Peyer's patch (tissue), 4 donors: ENCODE results near the gene ALOX5AP. TPM values are rescaled to one million over a fixed set of nuclear protein-coding genes. Genes with fewer than 3 reads are reported as not detected.

ENCODE experiments used
- DNase-seq, 3 donors: peaks; one replicate each; pipeline ENCODE4 v3.0.0-alpha.2; 2017 to 2019
- H3K27ac ChIP-seq, 4 donors: fragments of 200-600 bp; sonication (generic); one replicate each; pipeline ENCODE4 v1.5.1; 2016 to 2019
- H3K27me3 ChIP-seq, 2 donors: fragments of 200-600 bp; sonication (generic); one replicate each; pipeline ENCODE4 v1.5.1; 2019
- H3K36me3 ChIP-seq, 3 donors: fragments of 200-600 bp; sonication (generic); one replicate each; pipeline ENCODE4 v1.5.1; 2016 to 2019
- H3K4me1 ChIP-seq, 4 donors: fragments of 200-600 bp; sonication (generic); one replicate each; pipeline ENCODE4 v1.5.1; 2016 to 2019
- H3K4me3 ChIP-seq, 4 donors: fragments of 200-600 bp; sonication (generic); 1 replicate in 3 of 4; 2 replicates in 1 of 4; pipeline ENCODE4 v1.5.1; 2016 to 2019; ENCODE audit warnings: mild to moderate bottlenecking in 1 of 4
- H3K9me3 ChIP-seq, 4 donors: fragments of 200-600 bp; sonication (generic); one replicate each; pipeline ENCODE4 v1.5.1; 2016 to 2019; ENCODE audit warnings: mild to moderate bottlenecking in 1 of 4
- POLR2A ChIP-seq, 2 donors: fragments of 450-650 bp; IDR thresholded peaks; one replicate each; pipeline ENCODE4 v1.5.1; 2017; ENCODE audit warnings: antibody characterized with exemption in 2 of 2, mild to moderate bottlenecking in 2 of 2, moderate library complexity in 2 of 2
- total RNA-seq, 4 donors: library from RNA; depleted of rRNA; stranded (reverse); fragments of >200 nt; gene quantifications; one replicate each; pipeline ENCODE4 v1.1.0, GENCODE V29; 2016
- TF ChIP-seq, protein P1 (sequence below), 6 experiments: fragments of 450-650 bp in 4 of 6; fragments of 200-600 bp in 2 of 6; sonication (generic) in 1 of 6; IDR thresholded peaks; one replicate each; pipeline ENCODE4 v1.5.1; 2017 to 2019; ENCODE audit warnings: antibody characterized with exemption in 6 of 6, mild to moderate bottlenecking in 3 of 6, moderate library complexity in 1 of 6

ALOX5AP gene
- total RNA-seq, 4 donors from 2014 or later = 7.6 to 19.8 (median 13.2) TPM

DNA sequence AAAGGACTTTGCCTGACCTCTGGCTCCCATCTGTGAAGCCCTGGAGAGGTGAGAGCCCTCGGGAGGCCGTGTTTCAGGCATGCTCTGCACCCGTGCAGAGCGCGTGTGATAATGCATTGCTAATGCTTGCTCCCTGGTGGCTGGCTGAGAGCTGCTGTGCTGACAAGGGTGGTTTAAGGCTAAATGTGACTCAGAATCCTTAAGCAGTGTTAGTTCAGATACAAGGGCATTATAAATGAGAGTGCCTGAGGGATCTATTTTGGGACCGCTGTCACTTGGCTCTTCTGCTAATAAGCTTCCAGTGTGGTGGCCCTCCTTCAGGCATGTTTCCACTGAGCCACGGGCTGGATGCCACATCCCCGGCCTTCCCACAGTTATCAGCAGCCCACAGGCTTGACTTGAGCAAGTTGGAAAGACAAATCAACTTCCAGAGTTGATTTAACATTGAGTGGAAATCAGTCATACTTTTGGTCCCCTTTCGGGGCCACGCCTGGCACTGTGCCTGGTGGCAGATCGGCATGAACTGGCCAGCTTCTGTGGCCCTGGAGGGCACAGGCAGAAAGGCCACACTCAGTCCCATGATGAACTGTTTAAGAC lies 17.0 kb downstream of the ALOX5AP start:
- no peak for DNase-seq
- H3K4me1 ChIP-seq = no peaks in the 10 kb centered on the region
- no peaks in the 10 kb centered on the region for H3K27me3 ChIP-seq
- TF ChIP-seq, protein P1, sequence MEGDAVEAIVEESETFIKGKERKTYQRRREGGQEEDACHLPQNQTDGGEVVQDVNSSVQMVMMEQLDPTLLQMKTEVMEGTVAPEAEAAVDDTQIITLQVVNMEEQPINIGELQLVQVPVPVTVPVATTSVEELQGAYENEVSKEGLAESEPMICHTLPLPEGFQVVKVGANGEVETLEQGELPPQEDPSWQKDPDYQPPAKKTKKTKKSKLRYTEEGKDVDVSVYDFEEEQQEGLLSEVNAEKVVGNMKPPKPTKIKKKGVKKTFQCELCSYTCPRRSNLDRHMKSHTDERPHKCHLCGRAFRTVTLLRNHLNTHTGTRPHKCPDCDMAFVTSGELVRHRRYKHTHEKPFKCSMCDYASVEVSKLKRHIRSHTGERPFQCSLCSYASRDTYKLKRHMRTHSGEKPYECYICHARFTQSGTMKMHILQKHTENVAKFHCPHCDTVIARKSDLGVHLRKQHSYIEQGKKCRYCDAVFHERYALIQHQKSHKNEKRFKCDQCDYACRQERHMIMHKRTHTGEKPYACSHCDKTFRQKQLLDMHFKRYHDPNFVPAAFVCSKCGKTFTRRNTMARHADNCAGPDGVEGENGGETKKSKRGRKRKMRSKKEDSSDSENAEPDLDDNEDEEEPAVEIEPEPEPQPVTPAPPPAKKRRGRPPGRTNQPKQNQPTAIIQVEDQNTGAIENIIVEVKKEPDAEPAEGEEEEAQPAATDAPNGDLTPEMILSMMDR (IDR thresholded peaks at IDR 0.05) = no peak
- no peak for TF ChIP-seq POLR2A (IDR thresholded peaks at IDR 0.05)
- no peak overlapping the region for H3K4me3 ChIP-seq
- H3K36me3 ChIP-seq = no peaks in the 10 kb centered on the region
- H3K9me3 ChIP-seq = no peaks in the 10 kb centered on the region
- no peak overlapping the region for H3K27ac ChIP-seq

DNA sequence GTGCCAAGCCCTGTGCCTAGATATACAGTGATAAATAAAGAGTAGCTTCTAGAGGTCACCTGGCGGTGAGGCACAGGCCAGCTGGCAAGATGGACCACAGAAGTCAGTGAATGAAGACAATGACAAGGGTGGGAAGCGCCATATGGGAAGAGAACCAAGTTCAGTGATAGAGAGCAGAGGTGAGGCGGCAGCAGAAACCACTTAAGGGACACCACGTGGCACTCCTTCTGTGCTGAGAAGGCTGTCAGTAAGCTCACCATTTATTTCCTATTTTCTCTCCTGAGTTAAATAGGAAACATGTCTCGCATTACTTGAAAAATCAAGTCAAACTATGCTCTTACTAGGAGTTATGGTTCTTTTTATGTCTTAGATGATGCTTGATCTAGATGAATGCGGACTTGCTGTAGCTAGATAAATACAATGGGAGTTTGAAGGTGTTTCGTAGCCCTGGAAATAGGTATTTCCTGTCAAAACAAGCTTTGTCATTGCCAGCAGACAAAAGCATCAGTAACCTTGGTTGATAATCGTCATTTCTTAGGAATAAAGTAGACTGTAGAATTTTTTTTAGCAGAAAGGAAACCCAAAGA lies 17.8 kb downstream of the ALOX5AP start:
- Histone ChIP-seq H3K4me1 (no peaks in the 10 kb centered on the region), H3K4me3 (no peak overlapping the region), H3K27ac (no peak overlapping the region), H3K27me3 (no peaks in the 10 kb centered on the region), H3K9me3 (no peaks in the 10 kb centered on the region), H3K36me3 (no peaks in the 10 kb centered on the region)
- no peak for TF ChIP-seq POLR2A (IDR thresholded peaks at IDR 0.05)
- TF ChIP-seq, protein P1 (IDR thresholded peaks at IDR 0.05) = no peak
- no peak for DNase-seq

DNA sequence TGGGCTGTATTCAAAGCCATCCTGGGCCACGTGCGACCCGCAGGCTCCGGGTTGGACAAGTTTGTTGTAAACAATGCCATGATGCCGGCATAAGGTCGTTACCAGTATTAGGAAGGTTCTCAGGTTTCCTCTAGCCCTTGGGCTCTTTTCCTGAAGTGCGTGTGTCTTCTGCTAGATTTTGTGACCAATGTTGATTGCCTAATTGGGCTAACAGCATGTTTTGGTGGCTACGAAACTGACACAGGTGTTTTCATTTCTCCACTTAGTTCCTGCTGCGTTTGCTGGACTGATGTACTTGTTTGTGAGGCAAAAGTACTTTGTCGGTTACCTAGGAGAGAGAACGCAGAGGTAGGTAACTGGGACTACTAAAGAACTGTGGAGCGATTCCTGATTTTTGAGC lies 20.3 kb downstream of the ALOX5AP start:
- Histone ChIP-seq H3K4me3 (no peak overlapping the region), H3K36me3 (no peaks in the 10 kb centered on the region), H3K4me1 (no peaks in the 10 kb centered on the region), H3K27me3 (no peaks in the 10 kb centered on the region), H3K27ac (no peak overlapping the region), H3K9me3 (no peaks in the 10 kb centered on the region)
- no peak for TF ChIP-seq POLR2A (IDR thresholded peaks at IDR 0.05)
- TF ChIP-seq, protein P1 (IDR thresholded peaks at IDR 0.05) = no peak
- no peak for DNase-seq

DNA sequence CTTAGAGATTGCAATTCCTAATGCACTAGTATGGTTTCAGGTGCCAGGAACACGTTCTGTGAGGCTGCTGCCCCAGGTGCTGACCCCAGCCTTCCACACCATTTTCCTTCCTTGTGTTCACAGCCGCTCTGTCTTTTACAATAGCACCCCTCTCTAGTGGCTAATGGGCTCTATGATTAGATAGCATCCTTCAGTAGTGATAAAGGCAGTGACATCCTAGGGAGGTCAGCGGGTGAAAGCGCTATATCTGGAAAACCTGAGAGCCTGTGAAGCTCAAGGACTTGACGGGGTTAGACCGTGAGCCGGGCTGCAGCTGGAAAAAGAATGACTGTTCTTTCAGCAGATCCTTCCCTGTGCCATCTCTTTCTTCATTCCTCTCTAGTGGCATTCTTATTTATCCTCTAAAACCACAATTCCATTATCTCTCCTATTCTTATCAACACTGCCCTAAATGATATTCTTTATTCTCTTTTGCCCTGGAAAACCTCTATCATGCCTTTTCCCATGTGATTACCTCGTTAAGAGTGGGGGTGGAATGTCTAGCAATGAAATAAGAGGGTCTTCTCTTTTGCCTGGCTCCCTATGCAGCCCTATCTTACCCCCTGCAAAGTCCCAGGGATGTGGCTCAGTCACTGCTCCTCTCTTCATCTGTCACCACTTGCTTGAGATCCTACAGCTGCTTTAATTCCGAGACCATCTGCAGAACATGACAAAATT lies 21.8 kb downstream of the ALOX5AP start:
- Histone ChIP-seq H3K4me1 (no peaks in the 10 kb centered on the region), H3K27ac (no peak overlapping the region), H3K9me3 (no peaks in the 10 kb centered on the region), H3K27me3 (no peaks in the 10 kb centered on the region), H3K36me3 (no peaks in the 10 kb centered on the region), H3K4me3 (no peak overlapping the region)
- TF ChIP-seq, protein P1 (IDR thresholded peaks at IDR 0.05) = no peak
- TF ChIP-seq POLR2A (IDR thresholded peaks at IDR 0.05) = no peak
- no peak for DNase-seq

DNA sequence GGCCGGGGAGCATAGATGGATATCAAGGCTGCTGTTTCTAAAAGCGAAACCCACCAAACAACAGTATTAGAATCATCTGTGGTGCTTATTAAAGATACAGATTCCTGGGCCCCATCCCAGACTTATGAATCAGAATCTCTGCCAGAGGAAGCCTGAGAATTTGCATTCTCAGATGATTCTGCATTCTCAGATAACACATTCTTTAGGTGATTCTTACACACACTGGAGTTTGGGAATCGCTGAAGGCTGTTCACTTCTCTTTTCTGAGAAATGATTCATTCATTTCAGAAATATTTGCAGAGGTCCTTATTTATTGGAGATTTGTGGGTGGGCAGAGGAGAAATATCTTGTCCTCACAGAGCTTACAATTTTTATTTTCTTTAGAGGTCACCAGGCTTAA lies 24.4 kb downstream of the ALOX5AP start:
- H3K4me1 ChIP-seq = no peaks in the 10 kb centered on the region
- H3K27ac ChIP-seq = no peak overlapping the region
- TF ChIP-seq, protein P1 (IDR thresholded peaks at IDR 0.05) = no peak
- no peak for TF ChIP-seq POLR2A (IDR thresholded peaks at IDR 0.05)
- no peaks in the 10 kb centered on the region for H3K9me3 ChIP-seq
- H3K27me3 ChIP-seq = no peaks in the 10 kb centered on the region
- no peaks in the 10 kb centered on the region for H3K36me3 ChIP-seq
- DNase-seq = no peak
- H3K4me3 ChIP-seq = no peak overlapping the region
